ENCODE data around the gene CLIP4.

CLIP4 gene

DNA sequence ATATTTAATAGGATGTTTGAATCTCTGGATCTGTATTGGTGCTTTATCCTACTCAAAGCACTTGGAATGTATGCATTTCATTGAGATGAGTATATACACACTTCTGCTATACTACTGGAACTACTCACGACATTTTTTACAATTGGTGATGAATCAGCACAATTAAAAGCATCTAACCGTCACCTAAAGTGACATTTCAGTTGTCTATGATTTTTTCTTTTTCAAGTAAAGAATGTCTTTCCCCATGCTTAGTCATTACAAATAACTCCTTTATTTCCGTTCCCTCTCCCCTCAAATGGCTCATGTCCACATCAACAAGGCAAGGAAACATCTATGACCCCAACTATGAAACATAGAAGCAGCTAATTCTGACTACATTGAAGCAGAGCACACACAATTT lies 77.3 kb downstream of the CLIP4 start:
- no peak for DNase-seq

DNA sequence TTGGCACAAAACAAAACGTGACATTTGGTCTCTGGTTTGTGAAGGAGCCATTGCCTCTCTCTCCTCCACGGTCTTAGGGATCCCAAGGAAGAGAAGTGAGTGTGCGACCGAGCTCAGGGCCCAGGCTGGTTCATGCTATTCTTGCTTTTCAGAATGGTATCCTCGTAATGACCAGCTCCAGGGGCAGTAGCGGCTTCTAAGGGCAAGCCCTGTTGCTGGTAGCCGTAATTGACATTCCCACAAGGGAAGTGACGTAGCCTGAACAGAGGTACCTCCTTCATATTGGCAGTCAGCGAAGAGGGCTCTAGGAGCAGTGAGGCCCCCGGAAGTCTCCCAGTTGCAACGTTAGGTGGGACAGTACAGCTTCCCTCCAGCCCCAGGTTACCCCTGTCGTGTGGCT lies 77.9 kb downstream of the CLIP4 start:
- no peak for DNase-seq

DNA sequence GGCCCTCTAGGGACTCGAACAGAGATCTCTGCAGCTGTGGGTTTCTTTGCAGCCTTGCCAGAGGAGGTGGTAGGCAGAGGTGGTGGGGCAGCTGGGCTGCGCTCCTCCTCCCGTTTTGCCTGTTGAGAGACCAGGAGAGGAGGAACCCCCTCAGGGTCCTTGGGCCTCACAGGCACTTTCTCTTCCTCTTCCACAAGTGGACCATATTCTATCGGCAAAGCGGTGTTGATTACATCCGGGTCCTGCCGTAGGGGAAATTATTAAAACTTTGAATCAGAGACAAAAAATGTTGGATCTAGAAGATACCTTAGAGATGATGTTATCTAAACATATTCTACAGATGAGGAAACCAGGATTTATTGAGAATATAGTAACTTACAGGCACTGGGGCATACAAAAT lies 78.5 kb downstream of the CLIP4 start:
- no peak for DNase-seq

DNA sequence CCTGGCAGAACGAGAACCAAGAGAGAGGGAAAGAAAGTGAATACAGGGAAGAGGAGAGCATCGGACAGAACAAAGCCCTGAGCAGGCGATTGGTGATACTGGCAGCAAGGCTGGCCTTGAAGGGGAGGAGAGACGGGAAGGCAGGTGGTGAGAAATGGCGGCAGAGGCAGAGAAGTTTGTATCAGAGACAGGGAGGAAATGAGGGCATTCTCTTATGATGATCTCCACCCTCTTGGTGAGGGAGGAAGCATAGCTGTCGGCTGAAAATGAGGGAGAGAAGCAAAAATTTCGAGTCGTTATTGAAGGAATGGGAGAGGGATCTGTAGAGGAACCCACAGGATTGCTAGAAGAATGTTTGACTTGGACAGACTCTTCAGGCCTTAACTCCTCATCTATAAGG lies 80.6 kb downstream of the CLIP4 start:
- no peak for DNase-seq

DNA sequence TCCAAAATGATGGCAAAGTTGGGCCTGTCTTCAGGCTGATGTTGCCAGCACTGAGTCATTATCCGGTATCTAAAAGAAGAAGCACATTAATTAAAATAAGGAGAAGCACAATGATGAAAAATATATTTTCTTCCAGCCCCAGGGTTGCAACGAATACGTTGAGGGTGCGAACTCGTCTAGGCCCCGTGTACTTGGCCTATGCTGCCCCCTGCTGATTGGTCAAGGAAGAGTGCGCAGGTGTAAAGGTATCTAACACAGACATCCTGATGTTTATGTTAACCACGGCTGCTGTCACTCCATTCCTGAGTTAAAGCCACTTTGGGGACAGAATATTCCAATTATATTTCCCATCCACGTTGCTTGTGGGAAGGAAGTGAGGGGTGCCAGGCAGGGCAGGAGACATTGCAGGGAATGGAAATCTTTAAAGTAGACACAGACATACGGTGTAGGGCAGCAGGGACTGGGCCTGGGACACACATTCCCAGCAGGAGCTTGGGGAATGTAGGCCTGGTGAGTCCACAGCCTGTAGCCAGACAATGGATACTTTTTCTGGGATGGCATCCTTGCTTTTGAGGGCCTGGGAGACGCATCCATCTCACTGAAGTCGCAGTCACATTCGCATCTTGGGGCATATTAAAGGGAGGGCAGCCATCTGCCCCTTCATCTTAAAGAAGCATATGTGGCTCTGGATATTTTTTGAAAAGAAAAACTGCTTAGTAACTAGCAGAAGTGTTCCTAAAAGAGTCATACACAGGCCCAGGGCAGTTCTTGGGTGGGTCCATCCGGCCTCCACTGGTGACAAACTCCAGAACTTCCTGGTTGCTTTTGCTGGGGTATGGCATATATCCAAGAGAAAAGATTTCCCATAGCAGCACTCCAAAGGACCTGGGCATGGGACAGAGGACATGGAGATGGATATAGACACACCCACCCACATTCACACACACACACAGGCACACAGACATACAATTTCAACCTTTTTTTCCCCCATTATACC lies 81.9 kb downstream of the CLIP4 start:
- peak; percentile 73 for DNase-seq

DNA sequence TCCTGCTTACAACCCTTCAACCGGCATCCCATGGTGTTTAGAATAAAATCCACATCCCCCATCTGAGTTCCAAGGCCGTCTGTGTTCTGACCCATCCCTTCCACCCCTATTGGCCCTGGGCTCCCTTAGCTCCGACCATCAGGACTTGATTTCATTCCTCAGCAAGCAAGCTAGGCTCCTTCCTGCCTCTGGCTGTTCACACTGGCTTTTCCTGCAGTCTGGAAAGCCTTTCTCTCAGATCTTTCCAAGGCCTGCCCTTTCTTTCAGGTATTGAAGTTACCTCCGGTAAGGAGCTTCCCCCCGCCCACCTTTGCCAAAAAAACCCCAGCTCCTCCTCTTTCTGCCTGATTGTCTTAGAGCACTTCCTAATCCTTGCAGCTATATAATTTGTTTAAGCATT lies 86.8 kb downstream of the CLIP4 start:
- no peak for DNase-seq

DNA sequence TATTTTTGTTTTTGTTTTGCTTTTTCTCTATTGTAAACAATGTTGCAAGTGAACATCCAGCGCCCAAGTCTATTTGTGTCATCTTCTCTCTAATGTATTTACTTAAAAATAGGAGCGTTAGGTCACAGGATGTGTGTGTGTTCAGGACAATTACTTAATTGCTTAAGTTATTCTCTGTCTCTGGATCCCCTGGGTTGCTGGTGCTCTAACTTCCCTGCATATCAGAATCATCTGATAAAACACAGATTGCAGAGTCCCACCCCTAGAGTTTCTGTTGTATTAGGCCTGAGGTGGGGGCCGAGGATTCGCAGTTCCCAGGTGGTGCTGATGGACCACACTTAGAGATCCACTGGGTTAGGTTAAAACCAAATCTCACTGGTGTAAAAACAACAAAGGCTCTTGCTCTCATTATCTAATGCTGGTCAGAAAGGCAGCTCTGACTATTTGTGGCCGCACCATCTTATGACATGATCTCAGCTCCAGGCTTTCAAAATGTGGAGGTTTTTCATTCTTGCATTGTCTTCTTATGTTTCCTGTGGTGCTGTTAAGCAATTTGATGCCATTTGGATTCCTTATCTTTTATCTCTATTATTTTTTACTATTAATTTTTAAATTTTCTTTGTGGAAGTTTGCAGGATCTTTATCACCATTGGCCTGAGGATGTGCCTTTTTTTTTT lies 87.7 kb downstream of the CLIP4 start:
- DNase-seq, result no peak

DNA sequence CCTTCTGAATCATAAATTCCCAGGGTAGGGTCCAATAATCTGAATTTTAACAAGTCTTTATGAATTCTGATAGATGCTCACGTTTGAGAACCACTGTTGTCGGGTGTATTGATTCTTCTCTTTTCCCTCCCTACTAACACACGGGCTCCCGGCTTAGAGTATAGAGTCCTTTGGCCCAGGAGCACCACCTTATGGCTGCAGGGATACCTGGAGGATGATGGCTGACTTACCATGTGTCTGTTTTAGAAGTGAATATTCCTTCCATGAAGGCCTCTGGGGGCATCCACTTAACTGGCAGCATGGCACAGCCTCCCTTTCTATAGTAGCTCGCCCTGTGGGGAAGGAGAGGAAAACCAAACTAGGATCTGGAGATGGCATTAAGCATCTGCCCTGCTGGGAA lies 91.7 kb downstream of the CLIP4 start:
- no peak for DNase-seq

DNA sequence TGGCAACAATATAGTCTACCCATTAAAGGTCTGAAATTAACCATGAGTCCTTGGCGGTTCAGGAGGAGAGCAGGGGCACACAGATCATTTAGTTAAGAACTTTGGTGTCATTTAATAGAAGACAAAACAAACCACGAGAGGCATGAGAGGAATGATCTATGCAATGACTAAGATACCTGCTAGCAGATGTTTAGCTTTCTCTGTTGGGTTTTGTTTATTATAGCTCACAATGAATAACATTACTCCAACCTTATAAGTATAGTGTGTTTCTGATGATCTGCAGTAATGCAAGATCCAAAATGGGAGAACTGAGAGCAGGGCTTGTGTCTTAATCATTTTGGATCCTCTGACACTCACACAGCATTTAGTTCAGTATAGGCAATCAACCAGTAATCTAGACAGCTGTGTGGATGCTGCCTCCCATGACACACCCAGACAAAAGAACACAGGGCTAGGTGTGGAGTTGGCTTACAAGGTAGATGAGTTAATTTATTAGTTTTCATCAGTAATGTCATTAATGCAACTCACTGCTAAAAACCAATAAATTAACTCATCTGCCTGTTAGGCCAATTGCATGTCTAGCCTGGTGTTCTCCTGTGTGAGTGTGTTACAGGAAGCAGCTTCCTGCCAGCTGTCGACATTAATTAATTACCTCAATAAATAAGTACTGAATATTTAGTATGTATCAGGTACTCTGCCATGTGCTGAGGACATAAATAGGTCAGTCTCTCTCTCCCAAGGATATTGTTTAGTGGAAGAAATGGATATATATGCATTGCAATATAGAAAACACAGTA lies 92.3 kb downstream of the CLIP4 start:
- no peak for DNase-seq

DNA sequence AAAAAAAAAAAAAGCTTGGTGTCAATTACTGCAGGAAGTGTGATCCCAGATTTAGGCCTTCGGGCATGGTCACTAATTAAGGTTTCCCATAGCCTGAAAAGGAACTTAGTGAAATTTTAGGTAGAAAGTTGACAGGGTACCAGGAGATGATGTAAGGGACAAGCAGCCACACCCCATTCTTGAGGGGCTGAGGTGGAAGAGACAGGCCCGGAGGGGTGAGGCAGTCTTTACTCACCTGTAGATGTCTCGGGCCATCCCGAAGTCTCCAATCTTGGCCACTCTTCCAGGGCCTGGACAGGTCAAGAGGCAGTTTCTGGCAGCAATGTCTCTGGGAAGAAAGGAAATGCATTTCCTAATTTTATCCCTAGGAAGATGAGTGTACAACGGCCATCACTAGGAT lies 94.3 kb downstream of the CLIP4 start:
- no peak for DNase-seq

DNA sequence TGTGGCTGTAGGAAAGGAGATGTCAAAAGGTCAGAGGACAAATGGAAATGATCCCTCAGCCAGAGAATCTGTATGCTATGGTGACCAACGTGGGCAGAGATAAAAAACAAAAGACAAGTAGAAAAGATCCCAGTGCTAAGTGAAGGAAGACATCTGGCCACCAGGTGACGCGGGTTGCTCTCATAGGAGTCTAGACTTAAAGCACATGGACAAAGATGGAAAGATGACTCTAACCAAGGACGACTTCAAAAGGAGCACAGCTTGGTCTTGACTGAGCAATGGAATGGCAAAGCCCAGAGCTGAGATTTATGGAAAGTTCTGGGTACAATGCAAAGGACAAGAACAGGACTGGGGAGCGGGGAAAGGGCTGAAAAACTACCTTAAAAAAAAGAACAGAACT lies 96.8 kb downstream of the CLIP4 start:
- no peak for DNase-seq

DNA sequence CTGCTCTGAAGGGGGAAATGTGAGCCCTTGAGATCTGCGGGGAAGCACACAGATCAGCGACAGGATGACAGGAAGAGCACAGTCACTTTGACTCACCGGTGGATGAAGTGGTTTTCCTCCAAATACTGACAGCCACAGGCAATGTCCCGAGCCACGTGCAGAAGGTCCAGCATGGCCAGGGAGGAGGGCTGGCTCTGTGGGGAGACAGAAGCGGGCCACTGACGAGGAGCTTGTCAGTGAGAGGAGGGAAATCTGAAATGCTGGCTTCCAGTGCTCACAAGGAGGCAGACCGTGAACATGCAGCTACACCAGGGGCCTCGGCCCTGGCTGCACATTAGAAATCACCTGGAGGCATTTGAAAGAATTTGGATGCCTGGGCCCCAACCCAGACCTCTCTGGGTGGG lies 98.7 kb downstream of the CLIP4 start:
- no peak for DNase-seq

DNA sequence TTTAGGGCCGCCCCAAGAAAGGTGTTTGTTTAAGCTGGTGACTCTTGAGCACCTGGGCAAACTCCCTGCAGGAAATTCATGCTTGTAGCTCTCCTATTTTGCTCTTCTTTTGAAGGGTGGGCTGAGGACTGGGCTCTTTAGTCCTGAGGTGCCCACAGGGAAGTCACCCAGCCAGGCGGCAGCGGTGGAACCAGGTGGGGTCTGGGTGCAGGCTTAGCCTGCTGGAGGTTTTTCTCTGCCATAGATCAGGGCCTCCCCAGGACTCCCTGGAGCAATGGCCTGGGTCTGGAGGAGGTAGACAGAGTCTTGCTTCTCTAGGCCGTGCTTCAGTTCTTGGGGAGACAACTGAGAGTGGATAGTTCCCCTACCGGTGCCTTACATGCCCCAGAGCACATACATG lies 99.9 kb downstream of the CLIP4 start:
- no peak for DNase-seq

DNA sequence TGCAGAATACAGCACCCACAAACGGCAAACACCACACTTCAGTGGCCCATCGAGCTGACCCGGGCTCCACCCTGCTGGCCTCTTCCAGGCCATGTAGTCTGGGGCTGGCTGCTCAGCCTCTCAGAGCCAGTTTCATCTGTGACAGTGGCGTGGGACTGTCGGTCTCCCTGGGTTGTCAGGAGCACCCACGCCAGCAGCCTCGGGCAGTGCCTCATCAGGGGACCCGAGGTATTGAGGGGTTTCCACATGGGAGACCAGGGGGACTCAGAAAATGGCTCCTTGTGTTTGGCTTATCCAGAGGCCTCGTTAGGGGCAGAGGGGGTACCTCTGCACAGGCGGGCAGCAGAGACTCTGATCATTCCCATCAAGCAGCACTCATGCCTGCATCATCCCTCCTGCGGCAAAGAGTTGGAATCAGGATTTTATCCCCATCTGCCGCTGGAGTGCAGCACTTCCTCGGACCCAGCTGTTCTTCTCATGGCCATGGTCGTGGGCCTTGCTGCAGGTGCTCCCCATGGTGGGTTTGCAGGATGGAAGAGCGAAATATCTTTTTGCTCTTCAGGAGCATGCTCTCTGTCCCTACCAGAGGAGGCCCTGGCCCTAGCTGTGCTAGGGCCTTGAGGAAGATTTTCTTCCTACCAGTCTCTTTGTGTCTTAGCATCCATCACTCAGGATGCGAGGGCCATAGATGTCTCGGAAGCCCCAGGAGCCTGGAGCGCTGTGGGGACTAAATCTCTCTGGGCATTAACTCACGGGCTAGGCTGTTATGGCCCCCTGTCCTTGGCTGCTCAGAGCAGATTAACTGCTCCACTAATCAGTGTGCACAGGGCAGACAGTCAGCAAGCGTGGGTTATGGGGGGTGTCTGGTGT lies 100.8 kb downstream of the CLIP4 start:
- no peak for DNase-seq

DNA sequence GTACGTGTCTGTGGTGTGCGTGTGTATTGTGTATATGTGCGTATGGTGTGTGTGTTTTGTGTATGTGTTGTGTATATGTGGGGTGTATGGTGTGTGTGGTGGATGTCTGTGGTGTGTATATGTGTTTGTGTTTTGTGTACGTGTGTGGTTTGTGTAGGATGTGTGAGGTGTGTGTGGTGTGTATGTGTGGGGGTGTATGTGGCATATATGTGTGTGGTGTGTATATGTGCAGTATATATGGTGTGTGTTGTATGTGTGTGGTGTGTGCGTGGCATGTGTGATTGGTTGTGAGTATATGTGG lies 101.3 kb downstream of the CLIP4 start:
- DNase-seq, result no peak

DNA sequence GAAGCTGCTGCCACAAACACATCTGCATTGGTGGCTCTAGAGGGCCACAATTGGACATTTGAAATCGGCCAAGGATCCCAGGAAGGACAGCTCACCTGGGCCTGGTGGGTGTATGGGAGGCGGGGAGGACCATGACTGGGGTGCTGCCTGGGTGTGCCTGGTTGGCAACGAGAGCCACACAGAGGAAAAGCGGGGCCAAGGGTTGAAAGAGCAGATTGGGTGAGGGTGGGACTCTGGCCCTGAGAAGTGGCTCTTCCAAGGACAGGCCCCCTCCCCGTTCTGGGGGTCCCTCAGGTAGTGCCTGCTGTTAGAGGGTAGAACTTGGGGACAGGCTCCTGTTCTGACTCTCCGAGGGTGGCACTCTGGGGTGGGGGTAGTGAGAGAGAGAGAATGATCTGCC lies 102.9 kb downstream of the CLIP4 start:
- DNase-seq, result no peak

DNA sequence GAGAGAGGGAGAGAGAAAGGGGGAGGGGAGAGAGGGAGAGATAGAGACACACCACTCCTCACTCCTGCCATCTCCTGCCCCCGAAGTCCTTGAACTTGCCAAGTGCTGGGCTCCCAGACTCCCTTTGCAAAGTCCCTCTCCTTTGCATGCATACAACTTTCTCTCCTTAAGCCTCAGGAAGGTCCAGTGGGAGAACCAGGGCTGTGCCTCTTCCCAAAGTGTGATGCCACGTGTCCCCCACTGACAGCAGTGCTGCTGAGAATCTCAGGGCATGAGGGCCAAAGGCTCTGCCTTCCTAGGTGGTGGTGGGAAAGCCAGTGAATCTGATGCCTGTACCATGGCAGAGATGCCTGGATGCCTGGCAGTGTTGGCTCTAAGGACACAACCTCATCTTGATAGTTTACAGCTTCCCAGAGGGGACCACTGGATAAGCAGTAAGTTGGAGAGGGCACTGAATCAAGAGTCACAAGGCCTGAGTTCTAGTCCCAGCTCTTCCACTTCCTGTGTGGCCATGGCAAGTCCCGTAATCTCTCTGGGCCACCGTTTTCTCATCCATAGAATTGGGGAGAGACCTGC lies 103.4 kb downstream of the CLIP4 start:
- DNase-seq, result no peak

DNA sequence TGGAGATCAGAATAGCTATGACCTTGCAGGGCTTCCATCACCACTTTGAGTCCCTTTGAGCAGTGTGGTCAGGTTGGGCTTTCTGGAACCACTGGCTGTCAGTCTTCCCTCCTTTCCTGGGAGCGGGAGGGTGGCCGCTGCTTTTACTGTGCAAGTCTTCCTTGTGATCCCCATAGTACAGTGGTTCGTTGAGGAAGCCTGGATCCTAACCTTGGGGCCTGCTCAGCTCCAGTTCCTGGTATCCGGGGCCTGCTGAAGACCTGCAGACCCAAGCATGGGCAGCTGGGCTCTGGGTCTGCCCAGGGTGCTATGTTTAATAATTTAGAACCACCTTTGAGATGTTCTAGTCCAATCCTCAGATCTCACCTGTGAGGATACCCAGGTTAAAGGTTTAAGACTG lies 104.2 kb downstream of the CLIP4 start:
- no peak for DNase-seq

DNA sequence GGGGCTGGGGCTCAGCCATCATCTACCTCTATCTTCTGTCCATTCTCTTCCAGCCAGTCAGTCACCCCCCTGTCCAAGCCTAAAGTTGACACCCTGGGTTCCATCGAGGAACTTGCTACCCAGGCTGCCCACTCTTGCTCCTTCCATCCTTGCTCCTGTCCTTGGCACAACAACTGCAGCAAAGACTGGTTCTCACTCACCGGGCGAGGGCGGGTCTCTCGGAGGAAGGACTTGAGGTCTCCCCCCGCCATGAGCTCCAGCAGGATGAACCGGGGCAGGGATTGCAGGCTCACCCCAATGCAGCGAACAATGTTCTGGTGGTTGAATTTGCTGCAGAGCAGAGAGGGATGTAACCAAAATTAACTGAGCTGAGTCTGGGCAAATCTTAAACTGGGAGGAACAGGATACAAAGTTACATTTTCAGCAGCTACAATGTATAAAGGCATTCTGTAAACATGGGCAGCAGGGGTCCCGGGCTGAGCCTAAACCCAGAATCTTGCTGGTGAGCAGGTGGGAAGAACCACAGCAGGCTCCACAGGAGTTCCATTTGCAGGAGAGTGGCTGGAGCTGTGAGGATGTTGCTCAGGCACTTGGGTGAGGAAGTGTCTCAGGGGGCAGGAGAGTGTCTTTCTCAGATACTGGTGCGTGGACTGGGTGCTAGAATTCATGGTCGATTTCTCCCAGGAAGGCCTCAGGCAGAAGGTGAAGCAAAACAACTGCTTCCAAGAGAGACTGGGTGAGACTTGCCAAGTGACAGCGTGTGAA lies 105.5 kb downstream of the CLIP4 start:
- DNase-seq, result no peak

DNA sequence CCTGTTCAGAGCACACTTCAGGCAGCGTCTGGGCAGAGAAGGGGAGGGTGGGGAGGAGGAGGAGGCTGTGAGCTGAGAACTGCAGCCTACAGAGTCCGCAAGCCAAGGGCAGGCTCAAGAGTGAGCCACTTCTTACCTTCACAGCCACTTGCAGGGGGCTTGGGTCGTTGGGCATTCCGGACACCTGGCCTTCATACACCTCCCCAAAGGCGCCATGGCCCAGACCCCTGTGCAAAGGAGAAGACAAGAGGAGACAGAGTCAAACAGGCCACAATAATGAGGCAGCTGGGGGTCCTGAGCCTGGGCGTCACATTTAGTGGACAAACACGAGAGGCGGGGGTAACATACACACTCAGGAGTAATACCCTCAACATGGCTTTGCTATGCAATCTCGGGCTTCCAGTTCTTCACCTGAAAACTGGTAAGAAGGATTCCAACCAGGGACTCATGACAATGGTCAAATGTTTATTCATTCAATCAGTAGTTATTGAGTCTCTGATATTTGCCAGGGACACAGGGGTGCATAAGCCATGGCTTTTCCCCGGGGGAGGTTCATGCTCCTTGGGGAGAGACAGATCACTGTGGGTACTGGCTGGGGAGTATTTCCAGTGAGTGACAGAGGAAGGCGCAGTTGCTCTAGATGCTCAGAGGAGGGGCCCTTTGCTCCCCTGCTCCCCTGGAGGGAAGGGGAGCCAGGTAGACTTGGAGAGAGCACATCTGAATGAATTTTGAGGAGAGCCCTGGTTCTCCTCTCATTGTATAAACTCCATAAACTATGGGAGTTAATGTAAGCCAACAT lies 107.4 kb downstream of the CLIP4 start:
- no peak for DNase-seq

DNA sequence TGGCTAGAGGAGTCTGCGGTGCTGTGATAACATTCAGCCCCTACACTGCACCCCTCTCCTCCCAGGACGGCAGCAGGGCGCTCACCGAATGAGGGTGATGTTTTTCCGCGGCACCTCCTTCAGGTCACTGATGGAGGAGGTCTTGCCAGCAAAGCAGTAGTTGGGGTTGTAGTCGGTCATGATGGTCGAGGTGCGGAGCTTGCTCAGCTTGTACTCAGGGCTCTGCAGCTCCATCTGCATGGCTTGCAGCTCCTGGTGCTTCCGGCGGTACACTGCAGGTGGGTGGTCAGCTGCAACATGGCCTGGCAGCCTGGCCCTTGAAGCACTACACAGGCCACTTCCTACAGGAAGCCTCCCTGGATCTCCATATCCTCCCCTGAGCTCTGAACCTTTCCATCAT lies 108.0 kb downstream of the CLIP4 start:
- no peak for DNase-seq
